GM15510 (cell line): ENCODE results near the gene DUSP1.

Experiments
- POLR2A ChIP-seq: IDR thresholded peaks from 3 replicates; pipeline ENCODE4 v1.6.1; 2011; ENCODE audit warnings: borderline replicate concordance; ENCODE audit not compliant: insufficient read length; ENCODE audit errors: extremely low read depth

DUSP1 gene

GRCh38 chr5:172760959-172761358 lies 10.0 kb downstream of the DUSP1 start:
- no peak for TF ChIP-seq POLR2A

DNA sequence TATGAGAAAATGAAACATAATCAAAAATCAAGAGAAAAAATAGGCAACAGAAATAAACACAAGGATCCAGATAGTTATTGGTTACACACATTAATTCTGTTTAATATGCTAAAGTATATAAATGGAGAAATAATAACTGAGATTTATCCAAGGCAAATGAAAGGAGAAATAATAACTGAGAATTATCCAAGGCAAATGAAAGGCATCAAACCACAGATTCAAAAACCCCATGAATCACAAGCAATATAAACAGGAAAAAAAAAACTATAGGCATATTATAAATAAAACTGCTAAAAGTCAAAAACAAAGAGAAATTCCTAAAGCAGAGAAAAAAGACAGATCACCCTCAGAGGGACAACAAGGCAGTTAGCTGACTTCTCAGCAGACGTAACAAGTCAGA lies 10.9 kb downstream of the DUSP1 start:
- no peak for TF ChIP-seq POLR2A

GRCh38 chr5:172758834-172759149 lies 12.2 kb downstream of the DUSP1 start:
- TF ChIP-seq POLR2A = no peak

DNA sequence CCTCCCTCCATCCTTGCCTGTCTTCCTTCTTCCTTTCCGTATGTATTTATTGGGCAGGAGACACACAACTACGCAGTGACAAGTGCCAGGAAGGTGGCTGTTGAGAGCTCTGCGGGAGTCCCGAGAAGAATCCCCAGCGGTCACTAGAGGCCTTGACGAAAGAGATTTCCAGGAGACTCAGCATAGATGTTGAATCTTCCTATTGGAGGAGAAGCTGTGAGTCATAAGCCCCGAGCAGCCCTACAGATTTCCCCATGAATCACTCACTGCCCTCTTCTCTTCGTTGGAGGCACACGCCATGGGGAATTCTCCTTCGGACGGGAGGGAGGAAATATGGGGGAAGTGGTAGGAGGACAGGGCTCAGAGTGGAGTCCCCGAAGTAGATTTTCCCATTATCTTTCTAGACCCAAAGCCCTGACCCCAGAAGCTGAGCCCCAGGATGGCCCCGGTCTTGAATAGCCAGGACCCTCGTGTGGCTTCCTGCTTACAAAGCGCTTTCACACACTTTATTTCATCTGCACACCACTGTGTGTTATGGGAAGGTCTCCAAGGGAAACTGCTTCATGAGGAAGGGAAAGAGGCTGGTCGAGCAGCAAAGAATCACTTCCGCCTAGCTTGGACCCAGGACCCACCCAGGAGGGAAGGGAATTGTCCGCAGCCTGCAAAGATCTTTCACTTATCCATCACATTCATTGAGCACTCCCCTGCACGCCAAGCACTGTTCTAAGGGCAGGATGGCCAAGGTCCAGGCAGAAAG lies 12.7 kb downstream of the DUSP1 start:
- no peak for TF ChIP-seq POLR2A

DNA sequence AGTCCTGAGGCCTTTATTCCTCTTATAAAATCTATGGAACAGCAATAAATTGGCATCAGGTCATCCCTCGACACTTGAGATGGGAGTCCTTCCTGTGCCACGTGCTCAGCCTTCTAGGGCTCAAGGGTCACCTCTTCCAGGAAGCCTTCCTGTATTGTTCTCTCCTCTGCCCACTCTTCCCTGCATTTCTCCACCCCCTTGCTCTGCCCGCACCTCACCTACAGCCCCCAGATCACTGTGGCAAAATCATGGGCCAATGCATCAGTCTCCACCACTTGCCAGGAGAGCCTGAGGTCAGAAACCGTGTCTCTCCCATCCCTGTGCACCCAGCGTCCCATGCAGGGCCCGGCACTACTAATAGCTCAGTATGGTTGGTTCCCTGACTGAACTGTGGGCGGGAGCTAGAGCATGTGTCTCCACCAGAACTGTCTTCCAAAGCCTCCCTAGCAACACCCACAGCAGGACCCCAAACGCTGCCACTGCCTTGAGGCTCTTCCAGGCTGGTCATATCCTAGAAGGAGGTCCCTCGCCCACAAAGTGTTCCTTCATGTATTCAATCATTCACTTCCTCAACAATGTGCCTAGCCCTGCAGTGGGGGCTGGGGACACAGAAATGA lies 13.5 kb downstream of the DUSP1 start:
- TF ChIP-seq POLR2A = no peak

DNA sequence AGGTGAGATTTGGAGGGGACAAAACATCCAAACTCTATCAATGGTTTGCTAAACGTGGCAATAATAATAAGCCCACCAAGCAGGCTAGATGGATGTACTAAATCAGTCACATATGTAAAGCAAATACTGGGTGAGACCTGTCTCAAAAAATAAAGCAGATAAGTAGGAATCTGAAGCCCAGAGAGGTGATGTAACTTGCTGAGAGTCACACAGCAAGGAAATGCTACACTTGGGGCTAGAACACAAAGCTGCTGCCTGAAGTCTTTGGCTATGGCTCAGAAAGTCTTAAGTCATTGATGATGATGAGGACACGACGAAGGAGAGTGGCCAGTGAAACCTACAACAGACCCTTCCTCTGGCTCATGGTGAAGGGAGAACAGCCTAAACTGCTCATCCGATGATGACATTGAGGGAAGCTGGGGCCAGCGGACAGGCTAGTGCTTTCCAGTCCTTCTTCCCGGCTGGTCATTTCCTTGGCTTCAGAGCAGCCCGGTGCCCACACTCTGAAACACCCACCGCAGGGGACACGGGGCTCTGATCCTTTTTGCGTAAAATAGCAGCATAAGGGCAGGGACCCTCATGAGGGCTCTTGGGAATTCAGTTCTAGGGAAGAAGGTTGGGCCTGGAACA lies 14.1 kb downstream of the DUSP1 start:
- TF ChIP-seq POLR2A = no peak

DNA sequence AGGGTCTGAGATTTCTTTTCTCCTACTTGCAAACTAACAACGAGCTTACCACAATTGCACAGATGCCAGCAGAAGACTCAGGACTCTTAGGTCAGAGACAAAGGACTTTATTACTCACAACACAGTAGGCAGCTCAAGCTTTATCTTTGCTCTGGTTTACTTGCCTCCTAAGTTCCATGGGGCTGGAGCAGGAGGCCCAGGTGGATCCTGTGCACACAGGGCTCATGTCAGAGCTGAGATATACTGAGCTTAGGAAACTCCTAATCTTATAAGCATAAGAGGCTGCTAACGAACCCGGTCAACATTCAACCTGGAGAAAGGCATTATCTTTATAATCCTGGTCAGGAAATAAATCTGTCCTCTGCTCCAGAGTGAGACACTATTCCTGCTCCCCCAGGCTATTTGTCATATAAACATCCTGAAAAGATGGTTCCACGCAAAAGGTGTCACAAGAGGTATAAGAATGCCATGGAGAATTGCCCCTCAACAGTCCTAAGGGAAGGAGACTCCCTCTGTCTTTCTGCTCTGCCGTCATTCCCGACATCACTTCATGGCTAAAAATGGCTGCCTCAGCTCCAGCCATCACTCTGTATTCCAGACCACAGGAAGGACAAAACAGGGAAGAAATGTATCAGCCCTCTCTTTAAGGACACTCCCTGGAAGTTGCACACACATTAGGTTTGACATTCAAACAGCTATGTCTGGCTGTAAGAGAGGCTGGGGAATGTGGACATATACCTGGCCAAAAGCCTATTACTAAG lies 16.2 kb downstream of the DUSP1 start:
- no peak for TF ChIP-seq POLR2A

DNA sequence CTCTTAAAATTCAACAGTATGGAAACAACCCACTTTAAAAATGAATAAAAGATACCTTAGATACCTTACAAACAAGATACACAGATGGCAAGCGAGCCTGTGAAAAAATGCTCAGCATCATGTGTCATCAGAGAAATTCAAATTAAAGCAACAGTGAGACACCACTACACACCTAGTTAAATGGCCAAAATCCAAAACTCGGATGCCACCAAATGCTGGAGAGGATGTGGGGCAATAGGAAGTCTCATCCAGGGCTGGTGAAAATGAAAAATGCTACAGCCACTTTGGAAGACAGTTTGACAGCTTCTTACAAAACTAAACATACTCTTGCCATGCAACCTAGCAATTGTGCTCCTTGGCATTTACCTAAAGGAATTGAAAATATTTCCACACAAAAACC lies 17.9 kb downstream of the DUSP1 start:
- no peak for TF ChIP-seq POLR2A

GRCh38 chr5:172751761-172752510 lies 19.1 kb downstream of the DUSP1 start:
- no peak for TF ChIP-seq POLR2A

DNA sequence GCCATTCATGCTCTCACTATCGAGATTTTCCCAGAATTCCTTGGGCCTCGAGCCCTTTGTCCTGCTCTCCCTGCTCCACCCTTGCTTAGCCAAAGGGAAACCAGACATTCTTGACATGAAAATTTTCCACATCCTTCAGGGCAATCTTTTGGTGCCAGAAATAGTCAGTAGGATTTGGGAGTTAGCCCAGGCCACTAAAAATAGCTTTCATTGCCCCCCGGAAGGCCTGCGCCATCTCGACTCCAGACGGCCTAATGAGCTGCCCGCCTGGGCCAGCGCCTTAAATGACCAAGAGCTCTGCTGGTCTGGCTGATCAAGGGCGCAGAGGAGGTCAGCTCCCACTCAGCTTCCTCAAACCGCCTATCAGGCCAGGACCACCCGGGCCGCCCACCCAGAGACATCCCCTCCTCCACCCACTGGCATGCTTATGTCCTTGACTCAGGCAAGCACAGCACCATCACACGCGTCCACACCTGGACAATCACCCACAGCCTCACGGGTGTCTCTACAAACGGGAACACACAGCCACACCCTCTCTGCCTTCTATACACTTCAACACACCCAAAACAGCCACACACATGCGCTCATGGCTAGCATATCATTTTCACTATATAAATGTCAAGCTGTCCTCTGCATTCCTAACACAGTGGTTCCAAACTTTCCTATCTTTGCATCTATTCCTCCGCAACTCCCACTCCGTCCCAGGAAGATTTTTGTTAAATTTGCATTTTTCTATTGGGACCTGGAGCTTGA lies 20.9 kb downstream of the DUSP1 start:
- no peak for TF ChIP-seq POLR2A

- TF ChIP-seq POLR2A = no peak
Observed at GRCh38 chr5:172749076-172749475, 21.9 kb downstream of the DUSP1 start.

DNA sequence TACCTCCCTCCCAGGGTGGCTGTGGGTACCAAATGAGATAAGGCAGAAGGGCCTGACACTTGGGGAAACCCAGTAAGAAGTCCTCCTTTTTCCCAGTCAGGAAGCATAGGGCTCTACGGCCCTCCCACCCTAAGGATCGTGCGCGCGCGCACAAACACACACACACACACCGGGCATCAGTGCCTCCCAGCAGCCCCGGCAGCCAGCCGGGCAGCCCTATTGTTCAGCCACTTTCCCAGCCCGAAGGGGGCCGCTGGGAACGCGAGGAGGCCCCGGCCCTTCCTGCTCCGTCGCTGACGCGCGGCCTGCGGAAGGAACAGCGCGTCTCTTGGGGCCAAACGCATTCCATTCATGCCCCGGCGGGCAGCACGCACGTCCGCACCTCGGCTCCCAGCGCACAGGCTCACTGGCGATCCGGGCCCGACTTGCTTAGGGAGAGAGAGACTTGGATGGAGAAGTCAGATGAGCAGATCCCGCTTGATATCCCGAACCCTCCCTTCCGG lies 22.6 kb downstream of the DUSP1 start:
- no peak for TF ChIP-seq POLR2A

DNA sequence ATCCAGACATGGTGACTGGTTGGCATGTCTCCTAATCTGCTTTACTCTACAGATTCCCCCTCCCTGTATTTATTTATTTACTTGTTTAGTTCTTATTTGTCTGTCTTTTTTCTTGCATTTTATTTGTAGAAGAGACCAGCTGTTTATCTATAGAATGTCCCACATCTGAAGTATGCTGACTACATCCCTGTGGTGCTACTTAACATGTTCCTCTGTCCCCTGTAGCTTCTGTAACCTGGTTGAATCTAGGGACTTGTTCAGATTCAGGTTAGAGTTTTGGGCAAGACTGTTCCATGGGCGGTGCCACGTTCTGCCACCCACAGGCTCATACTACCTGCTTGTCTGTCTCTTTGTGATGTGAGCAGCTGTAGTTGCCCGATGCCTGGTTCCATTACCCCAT lies 23.5 kb downstream of the DUSP1 start:
- TF ChIP-seq POLR2A = no peak

DNA sequence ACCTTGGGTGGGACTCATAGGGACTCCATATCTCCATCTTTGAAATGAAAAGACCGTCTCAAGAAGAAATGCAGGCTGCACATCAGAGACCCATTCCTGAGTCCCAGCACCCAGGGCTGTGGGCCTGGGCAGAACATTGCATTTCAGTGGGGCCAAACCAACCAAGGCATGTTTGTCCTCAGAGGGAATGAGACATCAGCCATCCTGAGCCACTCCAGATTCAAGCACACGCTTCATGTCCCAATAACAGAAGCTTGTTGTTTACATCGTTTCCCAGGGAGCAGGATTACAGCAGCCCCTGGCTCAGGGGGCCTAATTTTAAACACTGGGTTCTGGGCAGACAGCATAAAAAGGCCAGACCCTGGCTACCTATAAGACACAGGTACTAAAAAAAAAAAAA lies 24.3 kb downstream of the DUSP1 start:
- TF ChIP-seq POLR2A = no peak

GRCh38 chr5:172745838-172746237 lies 25.2 kb downstream of the DUSP1 start:
- TF ChIP-seq POLR2A = no peak

DNA sequence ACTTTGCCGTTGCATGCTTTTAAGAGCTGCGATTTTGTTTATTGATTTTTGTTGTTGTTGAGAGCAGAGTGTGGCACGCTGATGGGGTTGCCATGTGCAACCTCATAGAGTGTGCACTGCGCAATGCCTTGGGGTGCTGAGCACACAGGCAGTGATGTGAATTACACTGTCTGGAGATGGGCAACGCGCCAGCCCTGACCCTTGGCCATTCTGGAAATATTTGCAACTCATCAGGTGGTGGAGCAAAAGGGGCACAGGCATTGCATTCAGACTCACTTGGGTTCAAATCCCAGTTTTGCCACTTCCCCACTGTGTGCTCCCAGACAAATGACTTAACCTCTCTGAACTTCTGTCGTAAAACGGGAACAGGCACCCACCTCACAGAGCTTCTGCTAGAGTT lies 25.6 kb downstream of the DUSP1 start:
- TF ChIP-seq POLR2A = no peak
